ENCODE measurements around the gene USP7. TPM values are rescaled to one million over a fixed set of nuclear protein-coding genes. Genes with fewer than 3 reads are reported as not detected.

The USP7 gene
- total and polyA plus RNA-seq, 7 experiments from 2014 or later, result 8.9 to 261 (median 176) TPM

- peak overlapping the region in 6 of 9 donors; percentile 38 to 75 (median 59) for H3K27ac Mint-ChIP-seq
- peaks cover 40 to 51% of the 10 kb centered on the region in 2 donors for H3K4me1 ChIP-seq (ENCODE audit: control insufficient read depth in 2 of 2, insufficient read depth in 2 of 2, low read length in 2 of 2)
- no peaks in the 10 kb centered on the region for H3K27me3 Mint-ChIP-seq
- no peaks in the 10 kb centered on the region for H3K27me3 ChIP-seq (ENCODE audit: control insufficient read depth in 2 of 2, insufficient read depth in 2 of 2, low read length in 2 of 2)
- H3K27ac ChIP-seq (ENCODE audit: low read depth, low read length), result no peak overlapping the region
- no peaks in the 10 kb centered on the region for H3K9me3 ChIP-seq (ENCODE audit: control insufficient read depth in 2 of 3, low read length in 3 of 3)
- ChIA-PET CTCF (interaction anchor here (0.6 kb wide), 1 partner anchor 197 kb away, joined by 3 read pairs; no protein-coding TSS in a partner anchor), POLR2A (no interaction called here)
- ATAC-seq (no peak), DNase-seq (no peak)
- peak overlapping the region in 8 of 10 donors; percentile 7 to 55 (median 35) for H3K4me3 Mint-ChIP-seq
- no peaks in the 10 kb centered on the region for H3K9me3 Mint-ChIP-seq
- peaks cover 0 to 3% (median 0%) of the 10 kb centered on the region in 5 donors for H3K36me3 Mint-ChIP-seq
- H3K4me3 ChIP-seq (ENCODE audit: low read length), result no peak overlapping the region
- intact Hi-C loops (cut with micrococcal nuclease), result loop anchor here in 1 of 2 donors (2.0 to 5.0 kb wide), 2 partner anchors 23 to 36 kb away; no protein-coding TSS in a partner anchor
- peaks cover 57 to 98% (median 94%) of the 10 kb centered on the region in 7 donors for H3K4me1 Mint-ChIP-seq
- no peaks in the 10 kb centered on the region for H3K36me3 ChIP-seq (ENCODE audit: control insufficient read depth in 2 of 3, insufficient read depth in 3 of 3, low read length in 3 of 3)
Observed at GRCh38 chr16:8937803-8938202, 25.9 kb downstream of the USP7 start.

DNA sequence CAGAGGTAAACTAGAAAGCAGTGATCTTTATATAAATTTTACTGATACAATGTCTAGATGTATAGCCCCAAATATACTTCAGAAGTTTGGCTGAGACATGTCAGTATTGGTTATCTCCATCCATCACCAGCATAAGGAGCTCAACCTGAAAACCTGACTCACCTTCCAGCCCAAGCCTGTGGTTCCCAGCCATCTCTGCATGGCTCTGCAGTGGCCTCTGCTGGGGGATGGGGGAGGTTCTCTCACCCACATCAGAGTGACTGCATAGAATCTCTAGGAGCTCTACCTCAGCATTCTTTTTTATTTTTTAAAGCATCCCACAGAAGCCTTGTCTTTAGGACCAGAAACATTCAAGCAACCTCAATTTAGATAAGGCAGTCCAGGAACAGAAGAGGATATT is 27.3 kb downstream of the USP7 start:
- DNase-seq (peak; percentile 29 to 75 (median 60)), ATAC-seq (peak; percentile 94)
- no peaks in the 10 kb centered on the region for H3K36me3 ChIP-seq (ENCODE audit: control insufficient read depth in 2 of 3, insufficient read depth in 3 of 3, low read length in 3 of 3)
- Mint-ChIP-seq H3K4me3 (peak overlapping the region in 8 of 10 donors; percentile 3 to 60 (median 38)), H3K4me1 (peaks cover 54 to 98% (median 93%) of the 10 kb centered on the region in 7 donors), H3K27me3 (no peaks in the 10 kb centered on the region), H3K9me3 (no peaks in the 10 kb centered on the region), H3K36me3 (peaks cover 0 to 7% (median 0%) of the 10 kb centered on the region in 5 donors), H3K27ac (peak overlapping the region in 6 of 9 donors; percentile 21 to 87 (median 63))
- intact Hi-C loops (cut with micrococcal nuclease), result loop anchor here (1.0 to 5.0 kb wide), 5 partner anchors 24 to 198 kb away; no protein-coding TSS in a partner anchor
- H3K27ac ChIP-seq (ENCODE audit: low read depth, low read length), result no peak overlapping the region
- H3K27me3 ChIP-seq (ENCODE audit: control insufficient read depth in 2 of 2, insufficient read depth in 2 of 2, low read length in 2 of 2), result no peaks in the 10 kb centered on the region
- H3K4me3 ChIP-seq (ENCODE audit: low read length), result no peak overlapping the region
- ChIA-PET CTCF (interaction anchor here (0.6 to 2.2 kb wide), 11 partner anchors 9 to 318 kb away, joined by 3 to 22 read pairs (median 4); no protein-coding TSS in a partner anchor), POLR2A (interaction anchor here (1.0 to 1.1 kb wide), 2 partner anchors 22 to 25 kb away, joined by 4 read pairs; no protein-coding TSS in a partner anchor)
- H3K9me3 ChIP-seq (ENCODE audit: control insufficient read depth in 2 of 3, low read length in 3 of 3), result no peaks in the 10 kb centered on the region
- peaks cover 35 to 43% of the 10 kb centered on the region in 2 donors for H3K4me1 ChIP-seq (ENCODE audit: control insufficient read depth in 2 of 2, insufficient read depth in 2 of 2, low read length in 2 of 2)

- ChIA-PET CTCF (interaction anchor here (0.7 to 2.2 kb wide), 10 partner anchors 9 to 191 kb away, joined by 3 to 22 read pairs (median 4); no protein-coding TSS in a partner anchor), POLR2A (interaction anchor here (1.0 to 1.1 kb wide), 2 partner anchors 23 to 26 kb away, joined by 4 read pairs; no protein-coding TSS in a partner anchor)
- no peak overlapping the region for H3K4me3 ChIP-seq (ENCODE audit: low read length)
- Mint-ChIP-seq H3K4me1 (peaks cover 57 to 96% (median 92%) of the 10 kb centered on the region in 7 donors), H3K4me3 (peak overlapping the region in 6 of 10 donors; percentile 3 to 61 (median 49)), H3K27me3 (no peaks in the 10 kb centered on the region), H3K27ac (peak overlapping the region in 7 of 9 donors; percentile 21 to 87 (median 55)), H3K36me3 (peaks cover 0 to 4% (median 0%) of the 10 kb centered on the region in 5 donors), H3K9me3 (no peaks in the 10 kb centered on the region)
- no peaks in the 10 kb centered on the region for H3K36me3 ChIP-seq (ENCODE audit: control insufficient read depth in 2 of 3, insufficient read depth in 3 of 3, low read length in 3 of 3)
- ATAC-seq, result peak; percentile 31
- peak in 1 of 9 donors; percentile 19 for DNase-seq
- H3K9me3 ChIP-seq (ENCODE audit: control insufficient read depth in 2 of 3, low read length in 3 of 3), result no peaks in the 10 kb centered on the region
- H3K27me3 ChIP-seq (ENCODE audit: control insufficient read depth in 2 of 2, insufficient read depth in 2 of 2, low read length in 2 of 2), result no peaks in the 10 kb centered on the region
- intact Hi-C loops (cut with micrococcal nuclease), result loop anchor here (1.0 to 5.0 kb wide), 5 partner anchors 25 to 198 kb away; no protein-coding TSS in a partner anchor
- peaks cover 35 to 43% of the 10 kb centered on the region in 2 donors for H3K4me1 ChIP-seq (ENCODE audit: control insufficient read depth in 2 of 2, insufficient read depth in 2 of 2, low read length in 2 of 2)
- no peak overlapping the region for H3K27ac ChIP-seq (ENCODE audit: low read depth, low read length)
Observed at GRCh38 chr16:8935989-8936388, 27.7 kb downstream of the USP7 start.

- no peak overlapping the region for H3K4me3 Mint-ChIP-seq
Observed at GRCh38 chr16:8934601-8935000, 29.1 kb downstream of the USP7 start.

GRCh38 chr16:8931859-8932258 is 31.8 kb downstream of the USP7 start:
- peak overlapping the region in 2 of 10 donors; percentile 1 to 3 for H3K4me3 Mint-ChIP-seq

More at GRCh38 chr16:8934601-8935000, 29.1 kb downstream of the USP7 start:
- H3K27ac Mint-ChIP-seq, result peak overlapping the region in 1 of 9 donors; percentile 8
- ChIA-PET CTCF (interaction anchor here (0.7 to 1.3 kb wide), 3 partner anchors 13 to 325 kb away, joined by 3 to 4 read pairs (median 4); no protein-coding TSS in a partner anchor), POLR2A (no interaction called here)
- no peaks in the 10 kb centered on the region for H3K9me3 Mint-ChIP-seq
- DNase-seq (no peak), ATAC-seq (no peak)
- no peak overlapping the region for H3K4me3 ChIP-seq (ENCODE audit: low read length)
- H3K27me3 ChIP-seq (ENCODE audit: control insufficient read depth in 2 of 2, insufficient read depth in 2 of 2, low read length in 2 of 2), result no peaks in the 10 kb centered on the region
- peaks cover 52 to 84% (median 80%) of the 10 kb centered on the region in 7 donors for H3K4me1 Mint-ChIP-seq
- peaks cover 2 to 5% (median 2%) of the 10 kb centered on the region in 5 donors for H3K36me3 Mint-ChIP-seq
- peaks cover 29% of the 10 kb centered on the region in 2 donors for H3K4me1 ChIP-seq (ENCODE audit: control insufficient read depth in 2 of 2, insufficient read depth in 2 of 2, low read length in 2 of 2)
- no peak overlapping the region for H3K27ac ChIP-seq (ENCODE audit: low read depth, low read length)
- intact Hi-C loops (cut with micrococcal nuclease), result no loop called here
- no peaks in the 10 kb centered on the region for H3K9me3 ChIP-seq (ENCODE audit: control insufficient read depth in 2 of 3, low read length in 3 of 3)
- no peaks in the 10 kb centered on the region for H3K27me3 Mint-ChIP-seq
- H3K36me3 ChIP-seq (ENCODE audit: control insufficient read depth in 2 of 3, insufficient read depth in 3 of 3, low read length in 3 of 3), result peaks cover 0 to 6% (median 4%) of the 10 kb centered on the region in 3 experiments

DNA sequence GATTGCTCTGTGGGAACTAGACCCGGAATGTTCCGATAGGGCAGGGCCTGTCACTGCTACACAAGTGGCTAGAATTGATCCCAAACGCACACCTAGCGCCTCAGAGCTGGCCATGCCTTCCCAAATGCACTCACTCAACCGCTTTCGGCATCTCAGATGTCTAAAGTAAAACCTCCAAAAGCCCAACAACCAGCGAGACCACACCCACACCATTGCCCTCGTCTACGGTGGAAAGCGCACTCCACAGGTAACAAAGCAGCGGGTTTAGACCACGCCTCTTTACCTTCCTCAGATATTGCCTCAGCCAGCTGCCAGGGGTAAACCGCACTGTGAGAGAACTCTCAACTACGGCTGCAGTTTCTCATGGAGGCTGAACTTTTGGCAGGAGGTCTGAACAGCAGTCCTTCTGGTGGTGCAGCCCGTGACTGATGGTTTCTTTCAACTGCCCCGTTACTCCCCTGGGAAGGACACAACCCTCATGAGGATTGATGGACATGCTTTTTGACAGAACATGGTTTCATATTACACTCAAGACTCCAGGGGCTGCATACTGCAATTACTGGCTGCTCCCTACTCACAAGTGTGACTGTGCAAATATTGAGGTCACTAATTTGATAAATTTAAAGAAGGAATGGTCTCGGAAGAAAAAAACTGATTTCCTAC is 34.5 kb downstream of the USP7 start:
- peaks cover 0 to 43% (median 16%) of the 10 kb centered on the region in 3 experiments for H3K36me3 ChIP-seq (ENCODE audit: control insufficient read depth in 2 of 3, insufficient read depth in 3 of 3, low read length in 3 of 3)

More at GRCh38 chr16:8931859-8932258, 31.8 kb downstream of the USP7 start:
- POLR2A ChIA-PET, result no interaction called here
- Histone ChIP-seq H3K9me3 (ENCODE audit: control insufficient read depth in 2 of 3, low read length in 3 of 3) (no peaks in the 10 kb centered on the region), H3K27me3 (ENCODE audit: control insufficient read depth in 2 of 2, insufficient read depth in 2 of 2, low read length in 2 of 2) (no peaks in the 10 kb centered on the region), H3K27ac (ENCODE audit: low read depth, low read length) (no peak overlapping the region), H3K4me1 (ENCODE audit: control insufficient read depth in 2 of 2, insufficient read depth in 2 of 2, low read length in 2 of 2) (peaks cover 14 to 26% of the 10 kb centered on the region in 2 donors), H3K4me3 (ENCODE audit: low read length) (no peak overlapping the region), H3K36me3 (ENCODE audit: control insufficient read depth in 2 of 3, insufficient read depth in 3 of 3, low read length in 3 of 3) (peaks cover 0 to 31% (median 16%) of the 10 kb centered on the region in 3 experiments)
- intact Hi-C loops (cut with micrococcal nuclease), result no loop called here
- peak overlapping the region in 1 of 9 donors; percentile 43 for H3K27ac Mint-ChIP-seq
- CTCF ChIA-PET, result interaction anchor here (0.7 kb wide), 1 partner anchor 14 kb away, joined by 3 read pairs; no protein-coding TSS in a partner anchor
- H3K27me3 Mint-ChIP-seq, result no peaks in the 10 kb centered on the region
- peaks cover 8 to 27% (median 18%) of the 10 kb centered on the region in 5 donors for H3K36me3 Mint-ChIP-seq
- ATAC-seq (no peak), DNase-seq (peak in 8 of 9 donors; percentile 25 to 62 (median 46))
- H3K9me3 Mint-ChIP-seq, result no peaks in the 10 kb centered on the region
- H3K4me1 Mint-ChIP-seq, result peaks cover 28 to 76% (median 63%) of the 10 kb centered on the region in 7 donors

More for the DNA sequence above, 34.5 kb downstream of the USP7 start:
- ChIA-PET POLR2A (no interaction called here), CTCF (no interaction called here)
- DNase-seq (no peak), ATAC-seq (no peak)
- Histone ChIP-seq H3K27me3 (ENCODE audit: control insufficient read depth in 2 of 2, insufficient read depth in 2 of 2, low read length in 2 of 2) (no peaks in the 10 kb centered on the region), H3K4me3 (ENCODE audit: low read length) (no peak overlapping the region), H3K4me1 (ENCODE audit: control insufficient read depth in 2 of 2, insufficient read depth in 2 of 2, low read length in 2 of 2) (peaks cover 0 to 10% of the 10 kb centered on the region in 2 donors), H3K27ac (ENCODE audit: low read depth, low read length) (no peak overlapping the region), H3K9me3 (ENCODE audit: control insufficient read depth in 2 of 3, low read length in 3 of 3) (no peaks in the 10 kb centered on the region)
- H3K27ac Mint-ChIP-seq, result no peak overlapping the region
- intact Hi-C loops (cut with micrococcal nuclease), result no loop called here
- no peaks in the 10 kb centered on the region for H3K9me3 Mint-ChIP-seq
- peaks cover 25 to 68% (median 46%) of the 10 kb centered on the region in 7 donors for H3K4me1 Mint-ChIP-seq
- H3K36me3 Mint-ChIP-seq, result peaks cover 8 to 34% (median 22%) of the 10 kb centered on the region in 5 donors
- no peak overlapping the region for H3K4me3 Mint-ChIP-seq
- no peaks in the 10 kb centered on the region for H3K27me3 Mint-ChIP-seq
